ENCODE measurements around the gene ADAM22.

- TF ChIP-seq POLR2A (IDR thresholded peaks at IDR 0.05; ENCODE audit: low read depth, low read length) (no peak), POLR2AphosphoS5 (IDR thresholded peaks at IDR 0.05; ENCODE audit: low read depth, low read length) (no peak)
Observed at GRCh38 chr7:88005191-88005590, 71.1 kb downstream of the ADAM22 start.

Data from GM12891 (cell line).